Measurements from ENCODE around the gene MTOR.

GRCh38 chr1:11174261-11174942 is 87.9 kb downstream of the MTOR start:
- TF ChIP-seq CTCF (IDR thresholded peaks at IDR 0.05) (no peak), EP300 (IDR thresholded peaks at IDR 0.05) (peak in 1 of 2 donors; percentile 27), POLR2A (IDR thresholded peaks at IDR 0.05) (no peak)
